ENCODE measurements around the gene GRIP2. TPM values are rescaled to one million over a fixed set of nuclear protein-coding genes. Genes with fewer than 3 reads are reported as not detected.
A peak's percentile ranks its signal among the peaks of the same experiment; 100 is the strongest.

Gene GRIP2
- total RNA-seq, 1 experiment from 2014 or later, result not detected

DNA sequence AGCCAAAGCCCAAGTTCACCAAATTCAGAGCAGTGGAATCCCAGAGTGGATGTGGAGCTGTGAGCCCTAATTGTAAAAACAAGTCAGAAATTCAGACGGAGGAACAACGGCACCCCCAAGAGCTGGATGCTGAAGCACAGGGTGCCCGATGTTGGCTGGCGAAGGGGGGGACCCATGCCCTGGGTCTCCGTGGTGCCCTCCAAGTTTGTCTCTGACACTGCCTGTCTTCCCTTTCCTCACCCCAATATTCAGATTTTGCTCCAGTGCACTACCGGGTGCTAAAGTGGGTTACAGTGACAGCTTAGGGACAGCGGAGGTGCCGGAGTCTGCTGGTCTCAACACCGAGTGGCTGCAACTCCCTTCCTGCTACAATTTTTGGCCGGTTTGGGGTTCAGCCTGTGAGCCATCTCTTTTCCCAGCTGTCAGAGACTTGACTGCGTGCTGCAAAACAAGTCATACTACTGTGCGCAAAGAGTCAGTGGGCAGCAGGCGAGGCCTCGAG is 6.6 kb downstream of the GRIP2 start:
- TF ChIP-seq, protein P1, sequence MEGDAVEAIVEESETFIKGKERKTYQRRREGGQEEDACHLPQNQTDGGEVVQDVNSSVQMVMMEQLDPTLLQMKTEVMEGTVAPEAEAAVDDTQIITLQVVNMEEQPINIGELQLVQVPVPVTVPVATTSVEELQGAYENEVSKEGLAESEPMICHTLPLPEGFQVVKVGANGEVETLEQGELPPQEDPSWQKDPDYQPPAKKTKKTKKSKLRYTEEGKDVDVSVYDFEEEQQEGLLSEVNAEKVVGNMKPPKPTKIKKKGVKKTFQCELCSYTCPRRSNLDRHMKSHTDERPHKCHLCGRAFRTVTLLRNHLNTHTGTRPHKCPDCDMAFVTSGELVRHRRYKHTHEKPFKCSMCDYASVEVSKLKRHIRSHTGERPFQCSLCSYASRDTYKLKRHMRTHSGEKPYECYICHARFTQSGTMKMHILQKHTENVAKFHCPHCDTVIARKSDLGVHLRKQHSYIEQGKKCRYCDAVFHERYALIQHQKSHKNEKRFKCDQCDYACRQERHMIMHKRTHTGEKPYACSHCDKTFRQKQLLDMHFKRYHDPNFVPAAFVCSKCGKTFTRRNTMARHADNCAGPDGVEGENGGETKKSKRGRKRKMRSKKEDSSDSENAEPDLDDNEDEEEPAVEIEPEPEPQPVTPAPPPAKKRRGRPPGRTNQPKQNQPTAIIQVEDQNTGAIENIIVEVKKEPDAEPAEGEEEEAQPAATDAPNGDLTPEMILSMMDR (IDR thresholded peaks at IDR 0.05; ENCODE audit: unreplicated experiment), result no peak
- H3K4me1 Mint-ChIP-seq (ENCODE audit: insufficient read depth, unreplicated experiment), result peaks cover 5% of the 10 kb centered on the region
- H3K4me3 Mint-ChIP-seq (ENCODE audit: unreplicated experiment), result no peak overlapping the region
- ChIA-PET POLR2A (no interaction called here), CTCF (interaction anchor here (0.8 to 1.8 kb wide), 2 partner anchors 14 to 25 kb away, joined by 3 to 5 read pairs; no protein-coding TSS in a partner anchor)
- H3K27me3 Mint-ChIP-seq (ENCODE audit: insufficient read depth, unreplicated experiment), result peaks cover under 1% of the 10 kb centered on the region
- no peak for DNase-seq (ENCODE audit: unreplicated experiment)
- H3K36me3 Mint-ChIP-seq (ENCODE audit: insufficient read depth, unreplicated experiment), result no peaks in the 10 kb centered on the region
- BruUV-seq (replicated peaks), result no TSS peak
- H3K27ac Mint-ChIP-seq (ENCODE audit: low read depth, unreplicated experiment), result no peak overlapping the region
- H3K9me3 Mint-ChIP-seq (ENCODE audit: unreplicated experiment), result no peaks in the 10 kb centered on the region
- intact Hi-C loops (cut with micrococcal nuclease), result no loop called here

DNA sequence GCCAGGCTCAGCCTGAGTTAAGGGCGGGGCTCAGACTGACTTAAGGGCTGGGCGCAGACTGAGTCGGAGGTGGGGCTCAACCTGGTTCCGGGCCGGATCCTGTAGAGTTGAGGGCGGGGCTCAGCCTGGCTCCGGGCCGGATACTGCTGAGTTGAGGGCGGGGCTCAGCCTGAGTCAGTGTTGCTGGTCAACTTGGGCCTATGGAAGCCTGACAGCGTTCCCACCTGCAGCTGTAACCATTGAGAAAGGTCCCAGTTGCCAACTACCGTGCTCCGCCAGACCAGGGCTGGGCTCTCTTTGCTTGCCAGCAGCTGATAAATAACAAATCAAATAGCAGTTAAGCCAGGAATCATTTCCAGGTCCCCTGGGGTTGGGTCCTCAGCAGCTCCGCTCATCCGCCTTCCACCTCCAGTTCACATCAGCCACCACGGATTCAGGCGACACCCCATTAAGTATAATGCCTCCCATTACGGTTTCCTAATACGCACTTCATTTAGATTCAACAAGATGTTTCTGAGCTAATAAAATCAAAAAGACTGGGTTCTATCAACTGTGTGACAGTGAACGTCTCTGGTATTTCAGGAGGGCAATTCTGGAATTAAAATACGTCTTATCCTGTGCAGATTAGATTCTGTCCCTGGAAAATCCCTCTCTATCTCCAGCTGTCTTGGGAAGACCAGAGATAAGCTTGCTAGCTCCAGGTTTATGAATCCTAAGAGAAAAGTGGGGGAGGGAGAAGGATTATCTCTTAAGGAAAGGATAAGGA is 7.3 kb downstream of the GRIP2 start:
- BruUV-seq (replicated peaks), result no TSS peak
- TF ChIP-seq, protein P1 (IDR thresholded peaks at IDR 0.05; ENCODE audit: unreplicated experiment), result no peak
- Mint-ChIP-seq H3K27me3 (ENCODE audit: insufficient read depth, unreplicated experiment) (peaks cover 6% of the 10 kb centered on the region), H3K9me3 (ENCODE audit: unreplicated experiment) (no peaks in the 10 kb centered on the region), H3K4me3 (ENCODE audit: unreplicated experiment) (no peak overlapping the region), H3K27ac (ENCODE audit: low read depth, unreplicated experiment) (peak overlapping the region; percentile 31), H3K36me3 (ENCODE audit: insufficient read depth, unreplicated experiment) (no peaks in the 10 kb centered on the region), H3K4me1 (ENCODE audit: insufficient read depth, unreplicated experiment) (peaks cover 5% of the 10 kb centered on the region)
- ChIA-PET CTCF (interaction anchor here (0.6 to 1.8 kb wide), 4 partner anchors 15 to 861 kb away, joined by 3 to 6 read pairs (median 4); no protein-coding TSS in a partner anchor), POLR2A (no interaction called here)
- DNase-seq (ENCODE audit: unreplicated experiment), result peak; percentile 78
- intact Hi-C loops (cut with micrococcal nuclease), result no loop called here

DNA sequence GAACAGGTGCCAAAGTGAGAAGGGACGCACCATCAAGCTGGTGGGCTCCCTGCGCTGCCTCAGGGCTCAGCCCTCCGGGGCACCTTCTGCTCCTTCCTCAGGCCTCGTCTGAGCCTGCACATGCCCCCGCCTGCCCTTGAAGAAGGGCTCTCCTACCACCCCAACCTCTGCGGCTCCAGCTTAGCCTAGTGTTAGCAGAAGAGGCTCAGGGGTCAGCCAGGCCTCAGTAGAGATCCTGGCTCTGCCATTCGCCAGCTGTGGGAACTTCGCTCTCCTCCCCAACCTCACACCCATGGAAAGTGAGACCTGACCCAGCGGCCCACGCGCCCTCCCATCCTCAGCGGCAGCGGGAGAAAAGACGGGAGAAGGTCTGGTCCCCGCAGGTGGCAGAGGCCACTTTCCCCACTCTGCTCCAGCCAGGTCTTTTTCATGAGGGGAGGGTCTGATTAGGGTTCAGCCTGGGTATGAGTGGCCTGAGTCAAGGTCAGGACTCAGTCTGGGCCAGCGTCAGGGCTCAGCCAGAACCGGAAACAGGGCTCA is 8.2 kb downstream of the GRIP2 start:
- TF ChIP-seq, protein P1 (IDR thresholded peaks at IDR 0.05; ENCODE audit: unreplicated experiment), result no peak
- Mint-ChIP-seq H3K9me3 (ENCODE audit: unreplicated experiment) (no peaks in the 10 kb centered on the region), H3K36me3 (ENCODE audit: insufficient read depth, unreplicated experiment) (no peaks in the 10 kb centered on the region), H3K4me3 (ENCODE audit: unreplicated experiment) (no peak overlapping the region), H3K4me1 (ENCODE audit: insufficient read depth, unreplicated experiment) (peaks cover 5% of the 10 kb centered on the region), H3K27ac (ENCODE audit: low read depth, unreplicated experiment) (no peak overlapping the region), H3K27me3 (ENCODE audit: insufficient read depth, unreplicated experiment) (peaks cover 16% of the 10 kb centered on the region)
- ChIA-PET POLR2A (no interaction called here), CTCF (interaction anchor here (2.7 kb wide), 1 partner anchor 23 kb away, joined by 13 read pairs; no protein-coding TSS in a partner anchor)
- no peak for DNase-seq (ENCODE audit: unreplicated experiment)
- BruUV-seq (replicated peaks), result no TSS peak
- intact Hi-C loops (cut with micrococcal nuclease), result no loop called here

DNA sequence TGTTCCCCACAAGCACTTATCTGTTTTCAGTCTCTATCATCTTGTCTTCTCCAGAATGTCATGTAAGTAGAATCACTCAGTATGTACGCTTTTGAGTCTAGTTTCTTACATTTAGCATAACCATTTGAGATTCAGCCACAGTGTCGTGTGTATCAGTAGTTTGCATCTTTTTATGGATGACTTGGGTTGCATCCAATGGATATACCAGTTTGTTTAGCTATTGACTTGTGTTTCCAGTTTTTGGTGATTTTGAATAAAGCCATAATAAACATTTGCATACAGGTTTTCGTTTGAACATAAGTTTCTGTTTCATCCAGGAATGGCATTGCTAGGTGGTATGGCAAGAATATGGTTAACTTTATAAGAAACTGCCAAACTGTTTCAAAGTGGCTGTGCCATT is 12.1 kb downstream of the GRIP2 start:
- DNase-seq (ENCODE audit: unreplicated experiment), result no peak
- no TSS peak for BruUV-seq (replicated peaks)
- intact Hi-C loops (cut with micrococcal nuclease), result no loop called here
- Mint-ChIP-seq H3K27me3 (ENCODE audit: insufficient read depth, unreplicated experiment) (peaks cover 24% of the 10 kb centered on the region), H3K27ac (ENCODE audit: low read depth, unreplicated experiment) (no peak overlapping the region), H3K4me1 (ENCODE audit: insufficient read depth, unreplicated experiment) (peaks cover 4% of the 10 kb centered on the region), H3K9me3 (ENCODE audit: unreplicated experiment) (no peaks in the 10 kb centered on the region), H3K4me3 (ENCODE audit: unreplicated experiment) (no peak overlapping the region), H3K36me3 (ENCODE audit: insufficient read depth, unreplicated experiment) (no peaks in the 10 kb centered on the region)
- TF ChIP-seq, protein P1 (IDR thresholded peaks at IDR 0.05; ENCODE audit: unreplicated experiment), result no peak
- ChIA-PET POLR2A (no interaction called here), CTCF (interaction anchor here (0.7 to 2.0 kb wide), 3 partner anchors 19 to 365 kb away, joined by 4 to 9 read pairs (median 4); no protein-coding TSS in a partner anchor)

All from MCF 10A (cell line).